CD4-positive, alpha-beta memory T cell (primary cell): Measurements from ENCODE around the gene TGFBR2. TPM values are rescaled to one million over a fixed set of nuclear protein-coding genes. Genes with fewer than 3 reads are reported as not detected.
A peak's percentile ranks its signal among the peaks of the same experiment; 100 is the strongest.

Experiments used
- CTCF ChIA-PET: fragments of 350-600 bp; sonication (Branson Sonifier 250); formaldehyde crosslinking; loops from one replicate; lab custom pipeline; 2021; ENCODE audit warnings: inconsistent platforms; ENCODE audit not compliant: partially characterized antibody; lab: Charles Lee
- POLR2A ChIA-PET: fragments of 350-600 bp; sonication (Branson Sonifier 250); formaldehyde crosslinking; loops from one replicate; lab custom pipeline; 2021; ENCODE audit not compliant: partially characterized antibody; lab: Charles Lee
- DNase-seq, 5 donors: peaks; one replicate each; pipeline versions ENCODE4 v3.0.0 to v3.0.0-alpha.2; 2020 to 2022; ENCODE audit warnings: mixed read lengths in 1 of 5
- H3K27ac ChIP-seq: one replicate; pipeline ENCODE4 v1.7.0; 2013; ENCODE audit warnings: low read depth, low read length
- H3K27me3 ChIP-seq: 2 replicates; pipeline ENCODE4 v1.7.0; 2013; ENCODE audit warnings: mild to moderate bottlenecking, low read length, moderate library complexity; ENCODE audit not compliant: insufficient read depth
- H3K36me3 ChIP-seq: 2 replicates; pipeline ENCODE4 v1.7.0; 2013; ENCODE audit warnings: mild to moderate bottlenecking, low read length, moderate library complexity; ENCODE audit not compliant: insufficient read depth
- H3K4me1 ChIP-seq: 2 replicates; pipeline ENCODE4 v1.7.0; 2013; ENCODE audit warnings: mild to moderate bottlenecking, low read length, moderate library complexity; ENCODE audit not compliant: insufficient read depth
- H3K4me3 ChIP-seq, 2 donors: one replicate each; pipeline ENCODE4 v1.7.0; 2013; ENCODE audit warnings: low read length in 2 of 2, mild to moderate bottlenecking in 1 of 2
- H3K9me3 ChIP-seq, 2 donors: one replicate each; pipeline ENCODE4 v1.7.0; 2013; ENCODE audit warnings: low read length in 2 of 2, control low read depth in 1 of 2; ENCODE audit not compliant: control insufficient read depth in 1 of 2
- H3K27ac Mint-ChIP-seq, 7 donors: one replicate each; pipeline ENCODE4 v1.8.0; 2020 to 2021; ENCODE audit warnings: mixed read lengths in 7 of 7, mild to moderate bottlenecking in 6 of 7, inconsistent platforms in 3 of 7, moderate library complexity in 3 of 7
- H3K27me3 Mint-ChIP-seq, 2 donors: one replicate each; pipeline ENCODE4 v1.8.0; 2020 to 2021; ENCODE audit warnings: mixed read lengths in 2 of 2
- H3K36me3 Mint-ChIP-seq, 2 donors: one replicate each; pipeline ENCODE4 v1.8.0; 2020 to 2021; ENCODE audit warnings: mixed read lengths in 2 of 2, inconsistent platforms in 1 of 2, mild to moderate bottlenecking in 1 of 2
- H3K4me1 Mint-ChIP-seq, 4 donors: one replicate each; pipeline ENCODE4 v1.8.0; 2020 to 2021; ENCODE audit warnings: mixed read lengths in 4 of 4, mild to moderate bottlenecking in 1 of 4
- H3K4me3 Mint-ChIP-seq, 8 donors: one replicate each; pipeline ENCODE4 v1.8.0; 2020 to 2021; ENCODE audit warnings: mixed read lengths in 8 of 8, mild to moderate bottlenecking in 7 of 8, moderate library complexity in 6 of 8, inconsistent platforms in 3 of 8
- H3K9me3 Mint-ChIP-seq, 8 donors: one replicate each; pipeline ENCODE4 v1.8.0; 2020 to 2021; ENCODE audit warnings: mixed read lengths in 8 of 8, mild to moderate bottlenecking in 5 of 8, inconsistent platforms in 3 of 8, moderate library complexity in 1 of 8
- intact Hi-C: fragments of 100-400 bp; cut with micrococcal nuclease; formaldehyde crosslinking; loops from one replicate; pipeline ENCODE4 v1.15.1; 2023
- polyA plus RNA-seq, 2 donors: library from polyadenylated mRNA; unstranded; fragments of 300-500 nt; fragmentation: Illumina TruSeq; gene quantifications; one replicate each; pipeline ENCODE4 v1.2.3, GENCODE V29; 2021
- total RNA-seq, 2 experiments: library from RNA; stranded (reverse); gene quantifications; one replicate each; pipeline ENCODE4 v1.2.3, GENCODE V29; 2021

TGFBR2 gene
- total and polyA plus RNA-seq, 4 experiments from 2014 or later: 58.7 to 110 (median 110) TPM

GRCh38 chr3:30613133-30613825 lies 6.9 kb downstream of the TGFBR2 start:
- Mint-ChIP-seq H3K4me3 (peak overlapping the region; percentile 90 to 99 (median 98)), H3K4me1 (peaks cover 77 to 97% (median 82%) of the 10 kb centered on the region in 4 donors), H3K27me3 (no peaks in the 10 kb centered on the region), H3K27ac (peak overlapping the region; percentile 55 to 96 (median 89)), H3K36me3 (peaks cover 3 to 20% of the 10 kb centered on the region in 2 donors), H3K9me3 (peaks cover 0 to 2% (median 0%) of the 10 kb centered on the region in 8 donors)
- intact Hi-C loops: no loop called here
- ChIA-PET POLR2A (interaction anchor here (0.6 to 18.1 kb wide), 13 partner anchors 10 to 919 kb away, joined by 3 to 318 read pairs (median 7); no protein-coding TSS in a partner anchor), CTCF (interaction anchor here (0.7 to 9.0 kb wide), 12 partner anchors 10 to 80 kb away, joined by 3 to 75 read pairs (median 3); no protein-coding TSS in a partner anchor)
- no peaks in the 10 kb centered on the region for H3K9me3 ChIP-seq
- no peaks in the 10 kb centered on the region for H3K36me3 ChIP-seq
- peak overlapping the region in 1 of 2 donors; percentile 21 for H3K4me3 ChIP-seq
- DNase-seq: no peak
- peak overlapping the region; percentile 13 for H3K27ac ChIP-seq
- peaks cover 88% of the 10 kb centered on the region for H3K4me1 ChIP-seq
- H3K27me3 ChIP-seq: no peaks in the 10 kb centered on the region

GRCh38 chr3:30614373-30614772 lies 8.0 kb downstream of the TGFBR2 start:
- Mint-ChIP-seq H3K4me1 (peaks cover 87 to 100% (median 92%) of the 10 kb centered on the region in 4 donors), H3K36me3 (peaks cover 1 to 22% of the 10 kb centered on the region in 2 donors), H3K27ac (peak overlapping the region; percentile 2 to 96 (median 65)), H3K27me3 (no peaks in the 10 kb centered on the region), H3K9me3 (peaks cover 0 to 2% (median 0%) of the 10 kb centered on the region in 8 donors), H3K4me3 (peak overlapping the region; percentile 90 to 99 (median 98))
- intact Hi-C loops: no loop called here
- Histone ChIP-seq H3K4me1 (peaks cover 96% of the 10 kb centered on the region), H3K9me3 (no peaks in the 10 kb centered on the region), H3K36me3 (no peaks in the 10 kb centered on the region), H3K4me3 (no peak overlapping the region), H3K27me3 (no peaks in the 10 kb centered on the region), H3K27ac (no peak overlapping the region)
- DNase-seq: no peak
- ChIA-PET POLR2A (interaction anchor here (1.5 to 18.1 kb wide), 8 partner anchors 8 to 65 kb away, joined by 3 to 318 read pairs (median 15); no protein-coding TSS in a partner anchor), CTCF (interaction anchor here (0.9 to 9.0 kb wide), 6 partner anchors 11 to 78 kb away, joined by 3 to 75 read pairs (median 6); no protein-coding TSS in a partner anchor)

GRCh38 chr3:30614943-30615342 lies 8.5 kb downstream of the TGFBR2 start:
- H3K27ac Mint-ChIP-seq: peak overlapping the region; percentile 2 to 96 (median 87)
- H3K4me1 Mint-ChIP-seq: peaks cover 86 to 100% (median 92%) of the 10 kb centered on the region in 4 donors
- H3K36me3 Mint-ChIP-seq: peaks cover 6 to 20% of the 10 kb centered on the region in 2 donors
- H3K36me3 ChIP-seq: no peaks in the 10 kb centered on the region
- H3K27me3 ChIP-seq: no peaks in the 10 kb centered on the region
- H3K27ac ChIP-seq: no peak overlapping the region
- ChIA-PET CTCF (interaction anchor here (0.7 to 9.0 kb wide), 8 partner anchors 7 to 78 kb away, joined by 3 to 75 read pairs (median 6); partner anchors contain the start of gene TGFBR2), POLR2A (interaction anchor here (0.6 to 18.1 kb wide), 7 partner anchors 6 to 50 kb away, joined by 3 to 318 read pairs (median 23); partner anchors contain the start of gene TGFBR2)
- H3K4me3 ChIP-seq: no peak overlapping the region
- no peaks in the 10 kb centered on the region for H3K9me3 ChIP-seq
- H3K4me1 ChIP-seq: peaks cover 95% of the 10 kb centered on the region
- peak in 1 of 5 donors; percentile 35 for DNase-seq
- H3K9me3 Mint-ChIP-seq: peaks cover 0 to 2% (median 0%) of the 10 kb centered on the region in 8 donors
- no peaks in the 10 kb centered on the region for H3K27me3 Mint-ChIP-seq
- H3K4me3 Mint-ChIP-seq: peak overlapping the region in 7 of 8 donors; percentile 90 to 99 (median 97)
- intact Hi-C loops: no loop called here

- H3K9me3 ChIP-seq: no peaks in the 10 kb centered on the region
- peak overlapping the region; percentile 77 to 89 (median 87) for H3K27ac Mint-ChIP-seq
- DNase-seq: no peak
- H3K4me1 Mint-ChIP-seq: peaks cover 87 to 100% (median 93%) of the 10 kb centered on the region in 4 donors
- no peaks in the 10 kb centered on the region for H3K36me3 ChIP-seq
- no peak overlapping the region for H3K4me3 ChIP-seq
- intact Hi-C loops: loop anchor here (1.0 kb wide), 1 partner anchor 7 kb away; no protein-coding TSS in a partner anchor
- ChIA-PET CTCF (interaction anchor here (0.7 to 9.0 kb wide), 11 partner anchors 8 to 78 kb away, joined by 3 to 75 read pairs (median 4); partner anchors contain the start of gene TGFBR2), POLR2A (interaction anchor here (0.8 to 18.1 kb wide), 12 partner anchors 7 to 917 kb away, joined by 3 to 318 read pairs (median 8); partner anchors contain the start of genes STT3B and TGFBR2)
- H3K27me3 Mint-ChIP-seq: no peaks in the 10 kb centered on the region
- H3K27ac ChIP-seq: peak overlapping the region; percentile 18
- peak overlapping the region; percentile 12 to 99 (median 76) for H3K4me3 Mint-ChIP-seq
- H3K36me3 Mint-ChIP-seq: peaks cover 13 to 24% of the 10 kb centered on the region in 2 donors
- peaks cover 95% of the 10 kb centered on the region for H3K4me1 ChIP-seq
- H3K9me3 Mint-ChIP-seq: peaks cover 0 to 2% (median 0%) of the 10 kb centered on the region in 8 donors
- no peaks in the 10 kb centered on the region for H3K27me3 ChIP-seq
Measured at GRCh38 chr3:30615615-30616346, 9.4 kb downstream of the TGFBR2 start.

GRCh38 chr3:30616347-30617027 lies 10.1 kb downstream of the TGFBR2 start:
- Mint-ChIP-seq H3K36me3 (peaks cover 15 to 28% of the 10 kb centered on the region in 2 donors), H3K27me3 (no peaks in the 10 kb centered on the region), H3K27ac (peak overlapping the region; percentile 57 to 89 (median 77)), H3K4me1 (peaks cover 88 to 100% (median 94%) of the 10 kb centered on the region in 4 donors), H3K4me3 (peak overlapping the region; percentile 60 to 82 (median 66)), H3K9me3 (peaks cover 0 to 2% (median 0%) of the 10 kb centered on the region in 8 donors)
- ChIA-PET POLR2A (interaction anchor here (1.0 to 18.1 kb wide), 12 partner anchors 8 to 916 kb away, joined by 3 to 318 read pairs (median 8); partner anchors contain the start of genes STT3B and TGFBR2), CTCF (interaction anchor here (0.7 to 9.0 kb wide), 9 partner anchors 9 to 297 kb away, joined by 3 to 75 read pairs (median 4); partner anchors contain the start of gene TGFBR2)
- DNase-seq: no peak
- H3K27ac ChIP-seq: peak overlapping the region; percentile 18
- no peaks in the 10 kb centered on the region for H3K27me3 ChIP-seq
- intact Hi-C loops: loop anchor here (1.0 kb wide), 1 partner anchor 8 kb away; no protein-coding TSS in a partner anchor
- H3K4me3 ChIP-seq: no peak overlapping the region
- H3K9me3 ChIP-seq: no peaks in the 10 kb centered on the region
- no peaks in the 10 kb centered on the region for H3K36me3 ChIP-seq
- peaks cover 96% of the 10 kb centered on the region for H3K4me1 ChIP-seq

GRCh38 chr3:30617069-30617468 lies 10.7 kb downstream of the TGFBR2 start:
- intact Hi-C loops: no loop called here
- H3K27me3 Mint-ChIP-seq: no peaks in the 10 kb centered on the region
- H3K4me1 Mint-ChIP-seq: peaks cover 89 to 100% (median 94%) of the 10 kb centered on the region in 4 donors
- Histone ChIP-seq H3K9me3 (no peaks in the 10 kb centered on the region), H3K4me3 (no peak overlapping the region), H3K27ac (peak overlapping the region; percentile 18), H3K4me1 (peaks cover 98% of the 10 kb centered on the region), H3K27me3 (no peaks in the 10 kb centered on the region), H3K36me3 (no peaks in the 10 kb centered on the region)
- CTCF ChIA-PET: interaction anchor here (0.8 to 9.0 kb wide), 6 partner anchors 9 to 298 kb away, joined by 3 to 75 read pairs (median 8); partner anchors contain the start of gene TGFBR2
- peaks cover 0 to 2% (median 0%) of the 10 kb centered on the region in 8 donors for H3K9me3 Mint-ChIP-seq
- POLR2A ChIA-PET: interaction anchor here (1.0 to 18.1 kb wide), 11 partner anchors 8 to 48 kb away, joined by 3 to 318 read pairs (median 10); partner anchors contain the start of gene TGFBR2
- H3K36me3 Mint-ChIP-seq: peaks cover 19 to 32% of the 10 kb centered on the region in 2 donors
- peak overlapping the region; percentile 60 to 82 (median 66) for H3K4me3 Mint-ChIP-seq
- peak overlapping the region; percentile 57 to 89 (median 77) for H3K27ac Mint-ChIP-seq
- no peak for DNase-seq
